GM21619 (cell line): ENCODE results near the gene SEMA4A.

Experiments used
- ATAC-seq: cut with Tn5 transposase; IDR thresholded peaks from one replicate; pipeline ENCODE4 v1.9.1; 2021; ENCODE audit not compliant: unreplicated experiment

The SEMA4A gene

DNA sequence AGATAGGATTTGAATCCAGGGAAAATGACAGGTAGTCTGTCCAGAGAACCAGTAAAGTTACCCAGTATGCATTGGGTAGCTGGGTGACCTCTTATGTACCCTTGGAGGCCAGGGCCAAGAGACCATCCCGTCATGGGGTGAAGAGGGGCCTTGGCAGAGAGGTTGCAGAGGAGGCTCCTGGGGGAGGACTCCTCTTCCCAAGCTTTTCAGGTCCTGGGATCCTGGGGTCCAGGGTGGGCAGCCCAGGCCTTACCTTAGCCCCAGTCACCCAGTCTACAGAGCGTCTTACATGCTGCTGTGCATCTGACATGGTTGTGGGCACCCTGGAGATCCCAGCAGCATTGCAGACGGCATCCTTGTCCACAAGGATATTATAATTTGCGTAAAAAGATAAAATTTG, 73.4 kb downstream of the SEMA4A start:
- ATAC-seq = peak; percentile 8
